Transverse colon (tissue), 4 donors: ENCODE data around the gene PRPSAP2.

Source experiments
- POLR2A ChIP-seq: fragments of 450-650 bp; IDR thresholded peaks from one replicate; pipeline ENCODE4 v1.6.1; 2016; ENCODE audit warnings: antibody characterized with exemption, mild to moderate bottlenecking, moderate library complexity
- POLR2AphosphoS5 ChIP-seq, 3 donors: sonication (generic); formaldehyde crosslinking; IDR thresholded peaks; one replicate each; pipeline ENCODE4 v1.6.1; 2016; ENCODE audit warnings: antibody characterized with exemption in 3 of 3
- TF ChIP-seq, protein P1 (sequence below), 5 experiments: fragments of 200-600 bp in 3 of 5; fragments of 450-650 bp in 2 of 5; sonication (generic) in 3 of 5; IDR thresholded peaks; 1 replicate in 2 of 5; 2 replicates in 3 of 5; pipeline ENCODE4 v1.5.1; 2016 to 2017; ENCODE audit warnings: antibody characterized with exemption in 5 of 5, inconsistent platforms in 3 of 5, mild to moderate bottlenecking in 2 of 5, moderate library complexity in 1 of 5

DNA sequence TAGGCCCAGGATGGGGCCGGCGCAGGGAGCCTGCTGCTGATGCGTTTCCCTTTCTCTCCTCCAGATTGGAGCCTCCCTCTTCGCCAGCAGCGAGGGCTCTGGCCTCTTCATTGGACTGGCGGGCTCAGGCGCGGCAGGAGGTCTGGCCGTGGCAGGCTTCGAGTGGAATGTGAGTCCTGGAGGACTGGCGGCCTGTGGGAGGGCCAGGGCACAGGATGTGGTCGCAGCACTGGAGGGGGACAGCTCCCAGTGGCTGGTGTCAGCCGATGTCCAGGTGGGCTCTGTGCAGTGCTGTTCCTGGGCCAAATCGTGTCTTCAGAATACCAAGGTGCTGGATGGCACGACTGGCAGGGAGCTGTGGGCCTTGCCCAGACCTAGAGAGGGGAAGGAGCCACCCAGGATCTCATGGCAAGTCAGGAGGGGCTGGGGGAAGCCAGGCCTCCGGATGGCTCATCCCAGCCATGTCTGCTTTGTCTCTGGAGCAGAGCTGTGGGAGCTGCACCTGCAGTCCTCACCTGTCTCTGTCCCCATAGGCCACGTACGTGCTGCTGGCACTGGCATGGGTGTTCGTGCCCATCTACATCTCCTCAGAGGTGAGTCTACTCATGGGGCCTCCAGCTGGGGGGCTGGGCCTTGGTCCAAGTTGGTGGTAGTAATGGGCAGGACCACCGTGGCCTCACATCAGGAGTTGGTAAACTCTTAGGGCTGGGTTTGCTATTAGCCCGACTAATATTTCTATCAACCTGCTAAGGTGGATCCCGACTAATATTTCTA, 101.3 kb downstream of the PRPSAP2 start:
- TF ChIP-seq, protein P1, sequence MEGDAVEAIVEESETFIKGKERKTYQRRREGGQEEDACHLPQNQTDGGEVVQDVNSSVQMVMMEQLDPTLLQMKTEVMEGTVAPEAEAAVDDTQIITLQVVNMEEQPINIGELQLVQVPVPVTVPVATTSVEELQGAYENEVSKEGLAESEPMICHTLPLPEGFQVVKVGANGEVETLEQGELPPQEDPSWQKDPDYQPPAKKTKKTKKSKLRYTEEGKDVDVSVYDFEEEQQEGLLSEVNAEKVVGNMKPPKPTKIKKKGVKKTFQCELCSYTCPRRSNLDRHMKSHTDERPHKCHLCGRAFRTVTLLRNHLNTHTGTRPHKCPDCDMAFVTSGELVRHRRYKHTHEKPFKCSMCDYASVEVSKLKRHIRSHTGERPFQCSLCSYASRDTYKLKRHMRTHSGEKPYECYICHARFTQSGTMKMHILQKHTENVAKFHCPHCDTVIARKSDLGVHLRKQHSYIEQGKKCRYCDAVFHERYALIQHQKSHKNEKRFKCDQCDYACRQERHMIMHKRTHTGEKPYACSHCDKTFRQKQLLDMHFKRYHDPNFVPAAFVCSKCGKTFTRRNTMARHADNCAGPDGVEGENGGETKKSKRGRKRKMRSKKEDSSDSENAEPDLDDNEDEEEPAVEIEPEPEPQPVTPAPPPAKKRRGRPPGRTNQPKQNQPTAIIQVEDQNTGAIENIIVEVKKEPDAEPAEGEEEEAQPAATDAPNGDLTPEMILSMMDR (IDR thresholded peaks at IDR 0.05), result no peak
- TF ChIP-seq POLR2AphosphoS5 (IDR thresholded peaks at IDR 0.05) (no peak), POLR2A (no peak)
